ENCODE measurements around the gene COL4A6.

The COL4A6 gene

DNA sequence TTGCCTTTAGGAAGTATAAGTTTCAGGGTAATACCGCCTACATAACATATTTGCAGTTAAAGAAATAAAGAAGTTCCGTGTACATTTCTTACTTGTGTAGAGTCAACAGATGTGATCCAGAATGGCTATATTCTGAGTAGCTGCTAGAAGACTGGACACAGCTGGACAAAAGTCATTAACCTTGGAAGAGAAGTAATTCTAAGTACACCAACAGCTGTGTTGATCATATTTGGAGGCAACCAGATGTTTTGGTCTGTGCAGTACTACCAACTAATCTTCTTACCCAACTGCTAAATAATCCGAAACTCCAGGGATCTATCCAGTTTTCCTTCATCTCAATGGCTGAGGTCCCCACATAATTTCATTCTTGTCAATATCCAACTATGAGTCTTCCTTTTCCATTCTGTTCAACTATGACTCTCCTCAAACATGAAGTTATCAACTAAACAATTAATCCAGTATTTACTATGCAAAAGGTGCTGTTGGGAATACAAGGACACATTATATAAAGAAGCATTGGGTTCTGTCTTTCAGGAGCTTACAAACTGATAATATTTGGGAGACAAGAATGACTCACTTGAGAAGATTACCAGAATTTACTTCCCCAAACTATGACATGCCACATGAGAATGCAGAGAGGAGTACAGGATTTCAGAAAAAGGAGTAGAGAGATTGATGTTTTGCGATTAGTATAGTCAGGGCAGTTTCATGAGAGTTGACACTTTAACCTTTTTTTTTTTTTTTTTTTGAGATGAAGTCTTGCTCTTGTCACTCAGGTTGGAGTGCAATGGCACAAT lies 78.2 kb downstream of the COL4A6 start:
- H3K9me3 ChIP-seq (ENCODE audit: control insufficient read depth, low read length), result no peaks in the 10 kb centered on the region
- H3K36me3 ChIP-seq (ENCODE audit: control insufficient read depth, insufficient read depth, low read length), result no peaks in the 10 kb centered on the region
- H3K27me3 ChIP-seq (ENCODE audit: control insufficient read depth, insufficient read depth, low read length), result no peaks in the 10 kb centered on the region
- no peaks in the 10 kb centered on the region for H3K4me1 ChIP-seq (ENCODE audit: control insufficient read depth, insufficient read depth, low read length)
- H3K9ac ChIP-seq (ENCODE audit: low read length), result no peak overlapping the region
- H3K4me3 ChIP-seq (ENCODE audit: low read length), result no peak overlapping the region

DNA sequence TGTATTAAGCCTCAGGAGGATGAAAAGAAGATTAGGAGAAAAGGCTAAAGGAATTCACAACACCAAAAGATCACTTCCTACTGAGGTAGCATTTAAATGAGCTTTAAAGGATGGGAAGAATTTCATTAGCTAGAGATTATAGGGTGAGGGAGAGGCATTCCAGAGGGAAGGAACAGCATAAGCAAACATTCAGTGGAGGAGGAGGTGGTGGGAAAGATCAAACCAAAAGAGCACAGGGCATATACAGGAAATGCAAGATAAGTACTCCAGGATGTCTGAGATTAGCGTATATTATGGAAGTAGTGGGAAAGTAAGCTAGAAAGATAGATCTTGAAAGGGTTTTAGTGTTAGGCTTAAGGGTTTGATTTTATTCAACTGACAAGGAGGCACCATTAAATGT lies 84.8 kb downstream of the COL4A6 start:
- no peaks in the 10 kb centered on the region for H3K36me3 ChIP-seq (ENCODE audit: control insufficient read depth, insufficient read depth, low read length)
- H3K4me1 ChIP-seq (ENCODE audit: control insufficient read depth, insufficient read depth, low read length), result no peaks in the 10 kb centered on the region
- H3K4me3 ChIP-seq (ENCODE audit: low read length), result no peak overlapping the region
- H3K27me3 ChIP-seq (ENCODE audit: control insufficient read depth, insufficient read depth, low read length), result no peaks in the 10 kb centered on the region
- no peaks in the 10 kb centered on the region for H3K9me3 ChIP-seq (ENCODE audit: control insufficient read depth, low read length)
- no peak overlapping the region for H3K9ac ChIP-seq (ENCODE audit: low read length)

DNA sequence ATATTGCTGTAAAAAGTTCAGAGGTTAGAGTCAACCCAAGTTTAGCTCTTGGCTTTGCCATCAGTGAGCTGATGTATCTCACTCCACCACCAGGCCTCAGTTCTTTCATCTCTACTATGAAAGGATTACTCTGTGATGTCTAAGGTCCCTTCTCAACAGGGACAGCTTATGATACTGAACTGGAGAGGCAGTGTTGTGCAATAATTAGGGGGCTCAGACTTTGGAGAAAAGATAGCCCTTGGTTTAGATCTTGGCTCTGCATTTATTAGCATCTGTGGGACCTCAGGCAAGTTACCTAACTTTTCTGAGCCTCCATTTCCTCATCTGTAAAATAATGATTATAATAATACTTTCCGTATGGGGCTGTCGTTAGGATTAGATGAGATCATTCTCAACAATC lies 89.0 kb downstream of the COL4A6 start:
- no peaks in the 10 kb centered on the region for H3K9me3 ChIP-seq (ENCODE audit: control insufficient read depth, low read length)
- H3K4me1 ChIP-seq (ENCODE audit: control insufficient read depth, insufficient read depth, low read length), result no peaks in the 10 kb centered on the region
- H3K4me3 ChIP-seq (ENCODE audit: low read length), result no peak overlapping the region
- no peak overlapping the region for H3K9ac ChIP-seq (ENCODE audit: low read length)
- no peaks in the 10 kb centered on the region for H3K27me3 ChIP-seq (ENCODE audit: control insufficient read depth, insufficient read depth, low read length)
- no peaks in the 10 kb centered on the region for H3K36me3 ChIP-seq (ENCODE audit: control insufficient read depth, insufficient read depth, low read length)

DNA sequence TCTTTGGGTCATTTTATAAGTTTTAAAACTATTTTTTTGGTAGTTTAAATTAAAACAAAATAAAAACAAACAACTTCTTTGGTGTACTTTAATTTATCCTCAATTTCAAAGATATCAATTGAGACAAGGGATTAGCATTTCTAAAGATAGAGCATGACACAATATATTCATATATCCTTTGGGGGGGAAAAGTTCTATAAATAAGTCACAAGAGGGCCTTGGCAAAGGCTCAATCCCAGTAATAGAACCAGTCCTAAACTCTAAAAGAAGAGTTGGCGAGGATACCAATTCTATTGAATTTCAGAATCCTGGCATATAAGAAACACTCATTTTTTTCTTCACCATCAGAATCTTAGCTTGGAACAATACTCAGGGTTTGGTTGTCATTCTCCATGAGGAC lies 89.7 kb downstream of the COL4A6 start:
- H3K9me3 ChIP-seq (ENCODE audit: control insufficient read depth, low read length), result no peaks in the 10 kb centered on the region
- no peak overlapping the region for H3K9ac ChIP-seq (ENCODE audit: low read length)
- no peaks in the 10 kb centered on the region for H3K4me1 ChIP-seq (ENCODE audit: control insufficient read depth, insufficient read depth, low read length)
- no peaks in the 10 kb centered on the region for H3K36me3 ChIP-seq (ENCODE audit: control insufficient read depth, insufficient read depth, low read length)
- no peak overlapping the region for H3K4me3 ChIP-seq (ENCODE audit: low read length)
- H3K27me3 ChIP-seq (ENCODE audit: control insufficient read depth, insufficient read depth, low read length), result no peaks in the 10 kb centered on the region

DNA sequence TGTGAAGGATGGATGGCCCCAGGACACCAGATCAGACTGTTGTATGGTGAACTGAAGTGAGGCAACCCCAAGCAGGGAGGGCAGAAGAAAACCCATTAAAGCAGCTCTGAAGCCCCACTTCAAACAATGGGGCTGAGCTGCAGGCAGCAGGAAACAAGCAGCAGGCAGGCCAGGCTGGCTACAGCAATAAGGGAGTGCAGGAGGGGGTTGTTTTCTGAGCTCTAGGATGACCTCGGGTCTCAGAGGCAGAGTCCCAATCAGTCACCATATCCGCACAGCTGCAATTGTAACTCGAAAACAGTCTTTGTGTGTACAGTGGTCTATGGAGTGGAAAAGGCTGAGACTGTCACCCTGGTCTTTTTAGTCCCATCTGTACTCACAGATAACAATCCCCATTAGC lies 90.4 kb downstream of the COL4A6 start:
- H3K4me1 ChIP-seq (ENCODE audit: control insufficient read depth, insufficient read depth, low read length), result no peaks in the 10 kb centered on the region
- no peak overlapping the region for H3K4me3 ChIP-seq (ENCODE audit: low read length)
- H3K9me3 ChIP-seq (ENCODE audit: control insufficient read depth, low read length), result no peaks in the 10 kb centered on the region
- H3K27me3 ChIP-seq (ENCODE audit: control insufficient read depth, insufficient read depth, low read length), result no peaks in the 10 kb centered on the region
- no peaks in the 10 kb centered on the region for H3K36me3 ChIP-seq (ENCODE audit: control insufficient read depth, insufficient read depth, low read length)
- no peak overlapping the region for H3K9ac ChIP-seq (ENCODE audit: low read length)

DNA sequence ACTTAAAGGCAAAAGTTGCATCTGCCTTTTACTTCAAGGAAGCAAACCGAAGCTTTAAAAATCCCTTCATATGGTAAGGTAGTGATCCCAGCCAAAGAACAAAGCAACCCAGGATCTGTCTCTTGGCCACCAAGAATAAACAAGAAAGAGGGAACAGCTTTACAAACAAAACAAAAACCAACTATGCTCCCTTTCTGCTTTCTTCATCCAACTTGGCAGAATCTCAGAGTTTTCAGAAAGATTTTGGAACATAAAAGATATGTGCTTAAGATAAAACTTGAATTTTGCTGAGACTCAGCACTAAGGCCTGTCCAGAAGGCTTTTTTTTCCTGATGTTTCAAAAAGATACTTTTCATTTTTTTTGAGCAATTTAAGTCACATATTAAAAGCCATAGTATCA lies 94.0 kb downstream of the COL4A6 start:
- Histone ChIP-seq H3K4me3 (ENCODE audit: low read length) (no peak overlapping the region), H3K4me1 (ENCODE audit: control insufficient read depth, insufficient read depth, low read length) (no peaks in the 10 kb centered on the region), H3K9ac (ENCODE audit: low read length) (no peak overlapping the region), H3K9me3 (ENCODE audit: control insufficient read depth, low read length) (no peaks in the 10 kb centered on the region), H3K36me3 (ENCODE audit: control insufficient read depth, insufficient read depth, low read length) (no peaks in the 10 kb centered on the region), H3K27me3 (ENCODE audit: control insufficient read depth, insufficient read depth, low read length) (no peaks in the 10 kb centered on the region)

DNA sequence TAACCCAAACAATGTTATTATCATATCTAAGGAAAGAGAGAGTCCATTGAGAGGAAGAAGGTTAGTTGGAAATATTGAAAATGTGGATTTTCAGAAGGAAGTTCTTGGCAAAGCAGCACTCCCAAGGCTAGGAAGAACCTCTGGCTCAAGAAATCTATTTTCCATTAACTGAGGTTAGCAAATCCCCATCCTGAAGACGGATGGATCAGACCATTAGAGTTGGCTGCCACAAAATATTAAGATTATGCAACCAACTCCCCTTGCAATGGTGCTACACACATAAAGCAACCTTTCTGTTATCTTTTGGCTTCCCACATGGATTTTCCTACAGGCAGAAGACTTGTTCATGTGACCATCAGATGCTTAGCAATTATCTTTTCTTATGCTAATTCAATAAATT lies 96.3 kb downstream of the COL4A6 start:
- H3K9ac ChIP-seq (ENCODE audit: low read length), result no peak overlapping the region
- no peaks in the 10 kb centered on the region for H3K27me3 ChIP-seq (ENCODE audit: control insufficient read depth, insufficient read depth, low read length)
- H3K9me3 ChIP-seq (ENCODE audit: control insufficient read depth, low read length), result no peaks in the 10 kb centered on the region
- no peaks in the 10 kb centered on the region for H3K36me3 ChIP-seq (ENCODE audit: control insufficient read depth, insufficient read depth, low read length)
- no peaks in the 10 kb centered on the region for H3K4me1 ChIP-seq (ENCODE audit: control insufficient read depth, insufficient read depth, low read length)
- no peak overlapping the region for H3K4me3 ChIP-seq (ENCODE audit: low read length)

DNA sequence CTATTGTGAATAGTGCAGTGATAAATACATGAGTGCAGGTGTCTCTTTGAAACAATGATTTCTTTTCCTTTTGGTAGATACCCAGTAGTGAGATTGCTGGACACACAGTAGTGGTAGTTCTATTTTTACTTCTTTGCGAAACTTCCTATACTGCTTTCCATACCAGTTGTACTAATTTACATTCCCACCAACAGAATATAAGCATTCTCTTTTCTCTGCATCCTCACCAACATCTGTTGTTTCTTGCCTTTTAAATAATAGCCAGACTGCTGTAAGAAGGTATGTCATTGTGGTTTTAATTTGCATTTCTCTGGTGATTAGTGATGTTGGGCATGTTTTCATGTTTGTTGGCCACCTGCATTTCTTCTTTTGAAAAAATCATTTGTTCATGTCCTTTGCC lies 105.9 kb downstream of the COL4A6 start:
- H3K4me1 ChIP-seq (ENCODE audit: control insufficient read depth, insufficient read depth, low read length), result no peaks in the 10 kb centered on the region
- no peak overlapping the region for H3K4me3 ChIP-seq (ENCODE audit: low read length)
- no peak overlapping the region for H3K9ac ChIP-seq (ENCODE audit: low read length)
- no peaks in the 10 kb centered on the region for H3K36me3 ChIP-seq (ENCODE audit: control insufficient read depth, insufficient read depth, low read length)
- no peaks in the 10 kb centered on the region for H3K9me3 ChIP-seq (ENCODE audit: control insufficient read depth, low read length)
- no peaks in the 10 kb centered on the region for H3K27me3 ChIP-seq (ENCODE audit: control insufficient read depth, insufficient read depth, low read length)

DNA sequence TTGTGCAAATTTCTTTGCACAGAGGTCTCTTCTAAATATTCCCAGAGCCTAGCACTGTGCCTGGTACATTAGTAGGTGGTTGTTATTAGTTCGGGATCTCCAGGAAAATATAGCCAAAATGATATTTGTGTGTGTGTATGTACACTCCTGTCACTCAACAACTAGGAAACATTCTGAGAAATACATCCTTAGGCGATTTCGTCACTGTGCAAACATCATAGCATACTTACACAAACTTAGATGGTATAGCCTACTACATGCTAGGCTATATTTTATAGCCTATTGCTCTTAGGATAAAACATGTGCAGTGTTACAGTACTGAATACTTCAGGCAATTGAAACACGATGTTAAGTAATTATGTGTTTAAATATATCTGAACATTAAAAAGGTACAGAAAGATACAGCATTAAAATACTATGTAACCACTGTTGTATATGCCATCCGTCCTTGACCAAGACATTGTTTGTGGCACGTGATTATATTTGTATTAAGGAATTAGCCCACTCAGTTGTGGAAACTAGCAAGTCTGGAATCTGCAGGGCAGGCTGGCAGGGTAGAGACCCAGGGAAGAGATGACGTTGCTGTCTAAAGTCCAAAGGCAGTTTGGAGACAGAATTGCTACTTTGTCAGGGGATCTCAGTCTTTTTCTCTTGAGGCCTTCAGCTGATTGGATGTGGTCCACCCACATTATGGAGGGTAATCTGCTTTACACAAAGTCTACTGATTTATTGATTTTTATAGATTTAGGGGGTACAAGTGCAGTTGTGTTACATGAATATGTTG lies 106.9 kb downstream of the COL4A6 start:
- Histone ChIP-seq H3K4me1 (ENCODE audit: control insufficient read depth, insufficient read depth, low read length) (no peaks in the 10 kb centered on the region), H3K36me3 (ENCODE audit: control insufficient read depth, insufficient read depth, low read length) (no peaks in the 10 kb centered on the region), H3K27me3 (ENCODE audit: control insufficient read depth, insufficient read depth, low read length) (no peaks in the 10 kb centered on the region), H3K9me3 (ENCODE audit: control insufficient read depth, low read length) (no peaks in the 10 kb centered on the region), H3K9ac (ENCODE audit: low read length) (no peak overlapping the region), H3K4me3 (ENCODE audit: low read length) (no peak overlapping the region)

DNA sequence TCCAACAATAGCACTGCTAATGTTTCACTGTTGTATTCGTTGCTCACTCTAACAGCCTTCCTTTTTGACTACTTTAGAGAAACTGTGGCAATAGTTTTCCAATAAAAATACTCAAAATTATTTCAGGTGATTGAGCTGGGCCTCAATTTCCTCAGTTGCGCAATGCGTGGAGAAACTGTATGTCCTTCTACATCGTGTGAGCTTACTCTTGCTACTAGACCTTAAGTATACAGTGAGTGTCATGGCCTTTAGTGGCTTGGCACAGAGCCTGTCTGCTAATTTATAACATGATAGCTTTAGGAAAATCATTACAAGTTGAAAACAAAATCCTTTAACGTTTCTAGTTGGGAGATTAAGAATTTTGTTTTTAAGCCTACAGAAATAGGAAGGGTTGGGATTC lies 114.5 kb downstream of the COL4A6 start:
- no peaks in the 10 kb centered on the region for H3K27me3 ChIP-seq (ENCODE audit: control insufficient read depth, insufficient read depth, low read length)
- no peak overlapping the region for H3K9ac ChIP-seq (ENCODE audit: low read length)
- no peaks in the 10 kb centered on the region for H3K4me1 ChIP-seq (ENCODE audit: control insufficient read depth, insufficient read depth, low read length)
- no peaks in the 10 kb centered on the region for H3K36me3 ChIP-seq (ENCODE audit: control insufficient read depth, insufficient read depth, low read length)
- no peak overlapping the region for H3K4me3 ChIP-seq (ENCODE audit: low read length)
- H3K9me3 ChIP-seq (ENCODE audit: control insufficient read depth, low read length), result no peaks in the 10 kb centered on the region

DNA sequence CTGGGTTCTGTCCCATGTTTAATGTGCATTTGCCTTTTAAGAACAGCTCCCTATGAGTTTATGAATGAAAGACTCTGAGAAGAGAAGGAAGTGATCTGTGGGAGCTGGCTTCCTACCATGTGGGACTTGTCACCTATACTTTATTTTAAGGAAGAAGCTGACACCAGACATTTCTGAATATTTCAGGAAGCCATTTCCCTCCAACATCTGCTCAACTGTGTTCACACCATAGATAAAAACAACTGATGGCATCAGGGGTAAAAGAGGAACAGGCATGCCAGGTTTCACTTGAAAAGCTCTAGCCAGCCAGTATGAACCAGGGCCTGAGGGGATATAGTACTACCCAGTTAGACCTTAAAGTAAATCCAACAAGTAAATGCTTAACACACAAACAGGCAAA lies 116.0 kb downstream of the COL4A6 start:
- no peaks in the 10 kb centered on the region for H3K4me1 ChIP-seq (ENCODE audit: control insufficient read depth, insufficient read depth, low read length)
- no peaks in the 10 kb centered on the region for H3K9me3 ChIP-seq (ENCODE audit: control insufficient read depth, low read length)
- no peak overlapping the region for H3K4me3 ChIP-seq (ENCODE audit: low read length)
- no peaks in the 10 kb centered on the region for H3K27me3 ChIP-seq (ENCODE audit: control insufficient read depth, insufficient read depth, low read length)
- H3K36me3 ChIP-seq (ENCODE audit: control insufficient read depth, insufficient read depth, low read length), result no peaks in the 10 kb centered on the region
- H3K9ac ChIP-seq (ENCODE audit: low read length), result no peak overlapping the region

DNA sequence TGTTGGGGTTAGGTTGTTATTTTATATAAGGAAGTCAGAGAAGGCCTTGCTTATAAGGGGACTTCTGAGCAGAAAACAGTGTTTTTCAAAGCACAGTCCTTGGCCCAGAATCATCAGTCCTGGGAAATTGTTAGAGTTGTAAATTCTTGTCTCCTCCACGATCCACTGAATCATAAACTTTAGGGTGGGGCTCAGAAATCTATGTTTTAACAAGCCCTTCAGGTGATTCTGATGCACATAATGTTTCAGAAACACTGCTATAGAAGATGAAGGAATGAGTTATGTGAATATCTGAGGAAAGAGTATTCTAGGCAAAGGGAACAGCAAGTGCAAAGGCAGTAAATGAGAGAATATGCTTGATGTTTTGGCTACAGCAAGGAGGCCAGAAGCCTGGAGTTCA lies 121.8 kb downstream of the COL4A6 start:
- no peaks in the 10 kb centered on the region for H3K9me3 ChIP-seq (ENCODE audit: control insufficient read depth, low read length)
- H3K27me3 ChIP-seq (ENCODE audit: control insufficient read depth, insufficient read depth, low read length), result no peaks in the 10 kb centered on the region
- no peak overlapping the region for H3K9ac ChIP-seq (ENCODE audit: low read length)
- no peaks in the 10 kb centered on the region for H3K36me3 ChIP-seq (ENCODE audit: control insufficient read depth, insufficient read depth, low read length)
- H3K4me3 ChIP-seq (ENCODE audit: low read length), result no peak overlapping the region
- H3K4me1 ChIP-seq (ENCODE audit: control insufficient read depth, insufficient read depth, low read length), result no peaks in the 10 kb centered on the region
